NAMALWA (cell line): ENCODE data around the gene TARBP2.

Experiments
- DNase-seq: peaks from one replicate; pipeline ENCODE4 v3.0.0-alpha.2; 2015; ENCODE audit warnings: low spot score

TARBP2 gene

GRCh38 chr12:53496752-53497032, 4.4 kb upstream of the TARBP2 start:
- no peak for DNase-seq

GRCh38 chr12:53497461-53497860, 3.6 kb upstream of the TARBP2 start:
- DNase-seq, result no peak

DNA sequence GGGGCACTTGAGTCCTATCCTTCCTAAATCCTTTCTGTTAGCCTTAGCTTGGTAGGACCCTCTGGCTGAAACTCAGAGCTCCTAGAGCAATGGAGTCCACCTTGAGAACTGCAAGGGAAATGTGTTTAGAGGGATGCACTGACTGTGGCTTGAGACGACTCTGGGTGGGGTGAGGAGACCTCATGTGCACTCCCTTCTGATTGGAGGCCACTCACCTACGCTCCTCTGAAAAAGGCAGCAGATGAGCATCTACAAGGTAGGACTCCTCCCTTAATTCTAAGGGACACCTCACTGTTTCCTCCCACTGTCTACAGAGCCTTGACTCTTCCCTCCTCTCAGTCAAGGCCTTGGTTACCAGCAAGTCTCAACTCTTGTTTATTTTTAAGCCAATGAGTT, 2.9 kb upstream of the TARBP2 start:
- no peak for DNase-seq

DNA sequence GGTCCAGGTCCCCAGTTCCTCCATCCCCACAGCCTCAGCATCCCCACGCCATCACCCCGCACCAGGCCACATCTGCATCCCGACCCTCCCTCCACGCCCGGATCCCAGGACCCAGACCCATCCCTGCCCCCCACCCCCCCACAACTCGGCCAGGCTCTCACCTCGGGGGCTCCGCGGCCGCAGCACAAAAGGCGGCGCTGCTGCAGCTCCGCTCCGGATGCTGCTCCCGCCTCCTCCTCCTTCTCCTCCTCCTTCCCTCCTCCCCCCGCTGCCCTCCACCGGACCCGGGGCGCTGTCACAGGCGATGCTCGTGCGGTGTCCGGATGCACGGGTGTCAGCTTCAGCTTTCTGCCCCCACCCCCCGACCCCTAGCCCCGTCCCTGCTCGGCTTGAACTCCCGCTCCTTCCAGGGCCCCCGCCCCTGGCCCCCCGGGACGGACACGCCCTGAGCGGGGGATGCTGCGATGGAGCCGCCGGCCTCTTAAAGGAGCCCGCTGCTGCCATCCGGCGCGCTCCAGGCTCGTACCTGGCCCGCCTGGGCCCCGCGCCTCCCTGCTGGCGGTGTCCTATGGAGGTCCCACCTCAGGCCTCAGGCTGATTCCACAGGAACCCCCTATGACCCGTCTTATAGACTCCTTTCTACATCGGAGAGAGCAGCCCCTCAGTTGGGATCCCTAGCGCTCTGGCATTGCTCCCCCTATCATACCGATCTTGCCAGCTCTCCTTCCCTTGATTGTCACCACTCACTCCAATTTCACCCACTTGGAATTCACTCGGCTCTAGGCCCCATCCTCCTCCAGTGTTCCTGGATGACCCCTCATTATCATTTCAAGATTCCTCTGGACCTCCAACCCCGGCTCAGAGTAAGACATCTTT, 1.6 kb upstream of the TARBP2 start, which contains the start of gene MAP3K12:
Gene MAP3K12, minus strand, starts transcription at position 193 of the 876 bp plus-strand sequence. CDS start 12,067 bp downstream, outside the sequence.
- DNase-seq, result peak; percentile 61

- peak; percentile 63 for DNase-seq
Measured at GRCh38 chr12:53500142-53500775, 824 bp upstream of the TARBP2 start.

DNA sequence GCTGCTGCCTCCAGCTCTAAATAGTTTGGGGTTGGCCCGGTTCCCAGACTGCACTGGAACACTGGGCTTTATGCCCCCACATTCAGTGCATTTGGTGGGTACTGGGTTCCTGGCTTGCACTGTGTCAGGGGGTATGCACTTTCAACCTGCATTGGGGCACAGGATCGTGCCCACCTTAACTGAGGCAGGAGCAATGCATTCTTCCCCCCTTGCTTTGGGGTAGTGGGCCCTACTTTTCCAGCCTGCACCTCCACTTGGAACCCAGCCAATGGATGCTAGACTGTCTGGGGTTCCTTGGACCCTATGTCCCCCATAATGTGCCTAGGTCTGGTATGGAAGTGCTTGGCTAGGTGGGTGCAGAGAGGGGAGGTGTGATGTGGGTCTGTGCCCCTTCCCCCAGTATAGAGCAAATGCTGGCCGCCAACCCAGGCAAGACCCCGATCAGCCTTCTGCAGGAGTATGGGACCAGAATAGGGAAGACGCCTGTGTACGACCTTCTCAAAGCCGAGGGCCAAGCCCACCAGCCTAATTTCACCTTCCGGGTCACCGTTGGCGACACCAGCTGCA, 615 bp downstream of the TARBP2 start:
- DNase-seq, result no peak

GRCh38 chr12:53502331-53502730, 1.2 kb downstream of the TARBP2 start:
- DNase-seq, result no peak

- no peak for DNase-seq
Measured at GRCh38 chr12:53502983-53503728, 2.1 kb downstream of the TARBP2 start.

DNA sequence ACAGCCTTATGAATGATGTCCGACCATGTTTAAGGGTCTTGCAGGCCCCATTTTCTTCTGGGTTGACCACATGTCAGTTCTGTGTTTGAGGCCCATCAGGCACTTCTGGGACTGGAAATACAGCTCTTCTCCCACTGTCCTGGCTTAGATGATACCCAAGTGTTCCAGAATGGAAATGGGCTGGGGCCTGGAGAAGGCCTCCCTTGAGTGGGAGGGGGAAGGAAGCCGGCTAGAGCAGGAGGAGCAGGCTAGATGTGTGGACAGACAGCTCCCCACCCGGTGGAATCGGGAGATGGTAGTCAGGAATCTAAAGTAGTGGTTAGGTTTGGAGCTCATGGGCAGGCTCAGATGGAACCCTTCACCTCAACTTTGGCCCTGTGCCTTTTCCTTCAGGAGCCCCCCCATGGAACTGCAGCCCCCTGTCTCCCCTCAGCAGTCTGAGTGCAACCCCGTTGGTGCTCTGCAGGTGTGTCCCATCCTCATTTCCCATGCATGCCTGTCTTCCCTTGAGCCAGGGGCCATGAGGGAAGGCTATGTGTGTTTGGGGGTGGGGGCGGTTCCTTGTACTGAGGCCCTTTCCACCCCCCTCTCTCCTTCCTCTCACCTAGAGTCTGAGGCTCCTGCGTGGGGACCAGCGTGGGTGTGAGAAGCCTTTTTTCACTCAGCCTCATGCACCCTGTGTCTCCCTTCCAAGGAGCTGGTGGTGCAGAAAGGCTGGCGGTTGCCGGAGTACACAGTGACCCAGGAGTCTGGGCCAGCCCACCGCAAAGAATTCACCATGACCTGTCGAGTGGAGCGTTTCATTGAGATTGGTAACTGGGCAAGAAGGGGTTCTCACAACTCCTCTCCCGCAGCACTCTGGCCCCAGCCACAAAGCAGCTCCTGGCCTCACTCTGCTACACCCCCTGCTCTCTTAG, 3.2 kb downstream of the TARBP2 start:
- no peak for DNase-seq

GRCh38 chr12:53505086-53505485, 4.0 kb downstream of the TARBP2 start:
- no peak for DNase-seq

DNA sequence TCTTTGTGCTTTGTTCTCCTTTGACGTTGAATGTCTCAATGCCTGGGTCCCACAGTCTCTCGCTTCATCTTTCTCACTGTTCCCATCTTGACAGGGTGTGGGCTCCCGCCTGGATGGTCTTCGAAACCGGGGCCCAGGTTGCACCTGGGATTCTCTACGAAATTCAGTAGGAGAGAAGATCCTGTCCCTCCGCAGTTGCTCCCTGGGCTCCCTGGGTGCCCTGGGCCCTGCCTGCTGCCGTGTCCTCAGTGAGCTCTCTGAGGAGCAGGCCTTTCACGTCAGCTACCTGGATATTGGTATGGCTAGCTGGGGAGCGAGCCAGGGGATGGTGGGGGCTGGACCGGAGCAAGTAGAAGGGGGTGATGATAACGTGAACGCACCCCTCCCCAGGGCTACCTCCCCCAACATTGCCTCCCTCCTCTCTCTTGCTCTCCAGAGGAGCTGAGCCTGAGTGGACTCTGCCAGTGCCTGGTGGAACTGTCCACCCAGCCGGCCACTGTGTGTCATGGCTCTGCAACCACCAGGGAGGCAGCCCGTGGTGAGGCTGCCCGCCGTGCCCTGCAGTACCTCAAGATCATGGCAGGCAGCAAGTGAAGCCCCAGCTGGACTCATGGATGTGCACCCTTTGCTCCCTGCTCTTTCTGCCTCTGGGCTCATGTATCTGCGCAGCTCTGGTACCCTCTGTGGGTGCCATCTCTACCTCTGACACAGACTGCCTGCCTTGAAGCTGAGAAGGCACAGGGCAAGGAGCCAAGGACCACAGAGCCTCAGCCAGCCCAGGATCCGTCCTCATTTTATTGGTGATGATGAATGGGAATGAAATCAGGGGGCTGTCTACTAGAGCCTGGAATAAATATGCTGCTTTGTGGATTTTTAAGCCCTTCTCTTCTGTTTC, 4.7 kb downstream of the TARBP2 start:
- no peak for DNase-seq

DNA sequence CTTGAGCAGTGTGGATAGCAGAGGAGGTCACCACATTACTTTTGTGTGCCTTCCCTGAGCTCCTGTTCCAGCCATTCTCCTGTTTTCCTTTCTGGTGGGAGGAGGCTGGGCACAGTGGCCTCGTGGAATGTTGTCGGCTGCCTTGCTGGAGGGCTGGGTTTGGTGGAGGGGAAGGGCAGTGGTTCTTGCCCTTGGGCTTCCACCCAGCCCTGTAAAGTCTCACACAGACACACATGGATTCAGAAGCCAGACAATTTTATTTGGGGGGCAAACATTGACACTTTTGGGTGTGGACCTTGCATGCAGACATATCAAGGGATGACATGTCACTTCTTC, 5.3 kb downstream of the TARBP2 start:
- no peak for DNase-seq

- no peak for DNase-seq
Measured at GRCh38 chr12:53506881-53507602, 6.0 kb downstream of the TARBP2 start, which contains the start of gene NPFF. TSS of gene NPFF (minus strand) at chr12:53507484. CDS start at chr12:53507474, 10 bp downstream.

DNA sequence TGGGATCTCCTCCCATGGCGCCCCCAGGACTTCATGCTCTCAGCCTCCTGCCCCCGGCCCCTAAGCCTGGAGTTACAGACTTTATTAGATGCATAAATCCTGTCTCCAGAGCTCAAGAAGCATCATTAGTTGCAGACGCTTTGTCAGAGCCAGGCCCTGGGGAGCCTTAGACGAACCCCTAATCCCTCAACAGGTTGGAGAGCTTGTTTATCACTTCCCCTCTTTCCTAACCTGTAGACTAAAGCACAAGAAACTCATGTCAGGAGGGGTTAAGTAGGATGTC, 6.5 kb downstream of the TARBP2 start:
- DNase-seq, result no peak

DNA sequence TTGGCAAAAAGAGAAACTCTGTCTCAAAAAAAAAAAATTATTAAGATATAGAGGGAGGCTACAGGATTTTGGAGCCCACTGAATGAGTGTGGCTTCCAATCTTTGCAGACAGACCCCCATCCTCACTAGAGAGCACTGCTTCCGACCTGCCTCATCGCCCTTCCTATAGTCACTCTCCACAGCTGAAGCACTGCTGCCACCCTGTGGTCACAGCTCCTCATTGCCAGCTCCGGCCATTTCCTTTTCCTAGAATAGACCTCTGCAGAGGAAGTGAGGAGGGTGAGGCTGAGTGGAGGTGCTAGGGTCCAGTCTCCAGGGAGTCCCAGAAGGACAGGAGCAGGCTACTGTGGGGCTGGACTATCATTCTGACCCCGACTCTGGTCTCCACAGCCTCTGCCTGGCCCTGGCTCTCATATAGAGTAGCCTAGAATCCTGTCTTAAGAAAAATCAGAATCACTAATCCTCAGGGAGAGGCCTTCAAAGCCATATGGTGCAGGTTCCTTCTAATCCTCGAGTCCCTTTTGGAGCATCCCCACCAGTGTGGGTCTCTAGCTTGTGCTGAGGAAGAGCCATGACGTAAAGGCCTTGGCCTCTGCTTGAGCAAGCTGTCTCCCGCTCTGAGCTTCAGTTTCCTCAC, 7.6 kb downstream of the TARBP2 start:
- peak; percentile 92 for DNase-seq

GRCh38 chr12:53510181-53510812, 9.2 kb downstream of the TARBP2 start:
- no peak for DNase-seq

GRCh38 chr12:53513712-53514410, 12.8 kb downstream of the TARBP2 start:
- DNase-seq, result no peak

GRCh38 chr12:53514628-53515290, 13.7 kb downstream of the TARBP2 start:
- no peak for DNase-seq
